Measurements from ENCODE around the gene NIPAL4. TPM values are rescaled to one million over a fixed set of nuclear protein-coding genes. Genes with fewer than 3 reads are reported as not detected.

NIPAL4 gene
- total and polyA plus RNA-seq, 2 donors (not counting 3 experiments of a cell fraction or from before 2014, with no cell fraction given), result not detected

- H3K4me3 ChIP-seq (replicated peaks in 1 of 3; ENCODE audit: insufficient read depth in 1 of 3, low read depth in 1 of 3, low read length in 3 of 3), result no peak overlapping the region
- FAIRE-seq (no peak), DNase-seq (ENCODE audit: low read depth, low spot score) (no peak)
- H3K79me2 ChIP-seq (ENCODE audit: control insufficient read depth, insufficient read depth, low read length), result no peaks in the 10 kb centered on the region
- peaks cover 20 to 29% of the 10 kb centered on the region in 2 experiments for H3K27me3 ChIP-seq (ENCODE audit: control insufficient read depth in 2 of 2, insufficient read depth in 2 of 2, low read length in 2 of 2)
- no peaks in the 10 kb centered on the region for H3K9me3 ChIP-seq (replicated peaks; ENCODE audit: control insufficient read depth, insufficient read depth, low read length)
- H2AFZ ChIP-seq (ENCODE audit: low read depth, low read length), result no peak overlapping the region
- H3K36me3 ChIP-seq (ENCODE audit: control insufficient read depth in 2 of 2, extremely low read depth in 1 of 2, insufficient read depth in 2 of 2, low read length in 2 of 2), result no peaks in the 10 kb centered on the region
- H3K4me1 ChIP-seq (ENCODE audit: control insufficient read depth, extremely low read depth, insufficient read depth, low read length), result no peaks in the 10 kb centered on the region
- POLR2A ChIA-PET, result no interaction called here
- intact Hi-C loops (cut with micrococcal nuclease) (no loop called here), dilution Hi-C loops (cut with MboI; ENCODE audit: extremely low pct_ligation_motif_present, low sequenced_read_pairs) (no loop called here)
- no peaks in the 10 kb centered on the region for H4K20me1 ChIP-seq (replicated peaks; ENCODE audit: control insufficient read depth, extremely low read depth, insufficient read depth, low read length)
- H3K4me2 ChIP-seq (ENCODE audit: insufficient read depth, low read length), result no peak overlapping the region
- no TSS peak for BruUV-seq (replicated peaks)
- H3K27ac ChIP-seq (ENCODE audit: insufficient read depth, low read depth, low read length), result no peak overlapping the region
- no peaks in the 10 kb centered on the region for H3K9me1 ChIP-seq (replicated peaks; ENCODE audit: control insufficient read depth, extremely low read depth, insufficient read depth, low read length)
- CTCF ChIA-PET, result interaction anchor here (1.0 to 1.2 kb wide), 2 partner anchors 9 to 120 kb away, joined by 3 to 5 read pairs; no protein-coding TSS in a partner anchor
- H3K9ac ChIP-seq (replicated peaks; ENCODE audit: extremely low read depth, insufficient read depth, low read length), result no peak overlapping the region
- TF ChIP-seq CTCF (IDR thresholded peaks at IDR 0.05; ENCODE audit: extremely low read depth in 1 of 2, insufficient read depth in 1 of 2, low read depth in 1 of 2, low read length in 2 of 2) (no peak), EZH2 (IDR thresholded peaks at IDR 0.05; ENCODE audit: borderline replicate concordance, low read depth, low read length, severe bottlenecking) (no peak), GATA2 (IDR thresholded peaks at IDR 0.05; ENCODE audit: insufficient read depth, insufficient read length, low read depth, low read length) (no peak), POLR2A (IDR thresholded peaks at IDR 0.05; ENCODE audit: low read depth, low read length) (no peak), MYC (IDR thresholded peaks at IDR 0.05; ENCODE audit: low read depth, low read length) (no peak), JUN (IDR thresholded peaks at IDR 0.05; ENCODE audit: borderline replicate concordance, insufficient read depth, insufficient read length, low read depth) (no peak), POLR2AphosphoS5 (IDR thresholded peaks at IDR 0.05; ENCODE audit: insufficient read depth, low read depth, low read length) (no peak), MAX (IDR thresholded peaks at IDR 0.05; ENCODE audit: insufficient read depth, insufficient read length) (no peak)
These were observed 3.1 kb downstream of the NIPAL4 start for GRCh38 chr5:157463081-157463480.

Data from endothelial cell of umbilical vein (primary cell).